Urinary bladder (tissue), 4 donors: ENCODE data around the gene SOX2. TPM values are rescaled to one million over a fixed set of nuclear protein-coding genes. Genes with fewer than 3 reads are reported as not detected.
"Not testable (repeated sequence)": the region's sequence is repeated elsewhere in the genome, so short reads cannot be mapped to it uniquely, and the experiment has no call there.

Experiments used
- DNase-seq: peaks from one replicate; pipeline ENCODE4 v3.0.0-alpha.2; 2015; ENCODE audit errors: extremely low spot score
- H3K27ac ChIP-seq: one replicate; pipeline ENCODE4 v1.5.1; 2013; ENCODE audit warnings: low read depth, mild to moderate bottlenecking, moderate library complexity
- H3K36me3 ChIP-seq: one replicate; pipeline ENCODE4 v1.6.1; 2013; ENCODE audit warnings: mild to moderate bottlenecking, moderate library complexity; ENCODE audit not compliant: insufficient read depth
- H3K4me1 ChIP-seq: one replicate; pipeline ENCODE4 v1.6.1; 2013; ENCODE audit warnings: mild to moderate bottlenecking, moderate library complexity; ENCODE audit not compliant: insufficient read depth
- H3K4me3 ChIP-seq: one replicate; pipeline ENCODE4 v1.5.1; 2013; ENCODE audit warnings: low read depth, low read length
- WGBS: extraction: QIAGEN DNeasy Blood & Tissue Kit; methylation state at CpG from one replicate; pipeline ENCODE4 v1.1.7; 2013; 5-methylcytosine and 5-hydroxymethylcytosine counted together
- polyA plus RNA-seq: library from polyadenylated mRNA; stranded (reverse); fragments of 200-250 nt; gene quantifications from one replicate; pipeline ENCODE4 v1.2.3, GENCODE V29; 2013
- small RNA-seq: library from RNA; depleted of rRNA; stranded (forward); fragments of <200 nt; gene quantifications from one replicate; pipeline ENCODE3, GENCODE V24; 2014
- total RNA-seq: library from RNA; depleted of rRNA; stranded (reverse); fragments of >200 nt; gene quantifications from one replicate; pipeline ENCODE4 v1.2.3, GENCODE V29; 2014
- donor health status: healthy with polysubstance abuse.
- donor health status: healthy.

Gene SOX2
- total and polyA plus RNA-seq, 2 donors, result 2.2 to 3.8 TPM

DNA sequence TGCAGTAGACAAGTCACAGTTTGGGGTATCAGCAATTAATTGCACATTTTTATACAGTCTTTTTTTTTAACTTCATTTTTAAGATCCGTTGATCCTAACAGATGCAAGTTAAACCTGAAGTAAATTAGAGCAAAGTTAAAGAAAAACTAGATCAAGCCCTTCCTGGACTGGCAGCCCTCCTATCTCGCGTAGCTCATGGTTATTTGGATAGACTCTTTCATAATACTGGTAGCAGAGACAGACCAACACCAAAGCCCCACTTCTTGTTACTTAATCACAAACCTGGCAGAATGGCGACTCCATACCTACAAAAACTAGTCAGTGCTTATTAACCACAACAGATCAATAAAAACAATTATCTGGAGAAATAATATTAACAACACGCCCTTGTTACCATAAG lies 26.8 kb downstream of the SOX2 start:
- Histone ChIP-seq H3K4me3 (no peak overlapping the region), H3K27ac (no peak overlapping the region), H3K4me1 (no peaks in the 10 kb centered on the region), H3K36me3 (no peaks in the 10 kb centered on the region)
- DNase-seq, result no peak
- WGBS, result 84% methylated on average over 5 of the region's 5 CpGs

DNA sequence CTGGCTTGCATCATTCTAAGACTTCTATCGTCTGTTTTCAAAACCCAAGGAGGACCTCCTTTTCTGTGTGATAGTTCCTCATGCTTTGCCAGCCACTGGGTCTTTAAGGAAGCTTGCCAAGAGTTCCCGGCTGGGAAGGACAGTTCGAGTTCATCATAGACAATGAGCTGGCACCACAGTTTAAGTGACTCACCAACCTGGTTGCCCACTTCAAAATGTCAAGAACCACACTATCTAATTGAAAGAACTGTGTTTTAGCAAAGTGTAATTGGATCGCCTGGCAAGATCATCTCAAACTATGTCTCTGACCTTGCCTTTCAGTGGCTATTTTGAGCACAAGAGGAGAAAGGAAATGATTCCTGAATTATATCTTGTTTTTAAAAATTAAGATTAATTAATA lies 27.9 kb downstream of the SOX2 start:
- Histone ChIP-seq H3K36me3 (no peaks in the 10 kb centered on the region), H3K4me3 (no peak overlapping the region), H3K27ac (no peak overlapping the region), H3K4me1 (no peaks in the 10 kb centered on the region)
- 62% methylated on average over 4 of the region's 4 CpGs for WGBS
- no peak for DNase-seq

DNA sequence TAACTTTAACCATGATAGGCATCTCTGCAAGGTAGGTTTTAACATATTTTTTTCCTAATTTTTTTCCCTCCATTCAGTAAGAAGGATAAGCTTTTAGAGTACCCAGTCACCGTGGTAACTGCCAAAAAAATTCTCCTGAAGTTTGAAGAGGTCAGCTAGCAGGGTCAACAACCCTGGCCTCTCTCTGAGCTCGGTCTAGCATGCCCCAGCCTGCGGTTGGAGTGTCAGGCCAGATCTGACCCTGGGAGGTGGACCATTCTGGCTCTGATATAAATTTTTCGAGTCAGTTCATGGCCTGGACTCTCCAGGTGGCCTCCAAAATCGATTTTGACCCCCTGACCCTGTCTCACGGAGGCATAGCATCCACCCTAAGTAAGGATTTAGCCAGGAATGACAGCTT lies 29.7 kb downstream of the SOX2 start:
- Histone ChIP-seq H3K36me3 (no peaks in the 10 kb centered on the region), H3K4me3 (no peak overlapping the region), H3K27ac (no peak overlapping the region), H3K4me1 (no peaks in the 10 kb centered on the region)
- DNase-seq, result no peak
- WGBS, result 21% methylated on average over 6 of the region's 6 CpGs

DNA sequence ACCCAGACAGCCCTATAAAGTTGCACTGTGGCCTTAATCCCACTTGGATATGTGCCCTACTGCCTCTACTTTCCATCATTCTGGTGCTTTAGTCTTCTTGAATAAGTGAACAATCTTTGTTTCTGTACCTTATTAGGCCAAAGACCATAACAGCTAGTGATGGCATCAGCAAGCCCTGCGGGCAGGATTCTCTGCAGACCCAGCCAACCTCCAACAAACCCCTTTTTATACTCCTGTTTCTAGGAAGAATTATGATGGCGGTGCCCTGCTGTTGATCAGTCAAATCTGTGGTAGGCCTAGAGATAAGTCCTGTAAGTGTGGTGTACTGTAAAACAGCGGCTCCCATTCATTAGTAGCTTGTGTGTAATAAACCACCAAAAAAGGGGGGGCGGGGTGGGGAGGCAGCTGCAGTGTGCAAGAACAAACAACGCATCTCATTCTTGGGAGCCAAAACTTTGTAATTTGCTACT lies 40.5 kb downstream of the SOX2 start:
- Histone ChIP-seq H3K4me1 (no peaks in the 10 kb centered on the region), H3K27ac (no peak overlapping the region), H3K36me3 (no peaks in the 10 kb centered on the region), H3K4me3 (no peak overlapping the region)
- WGBS, result 57% methylated on average over 5 of the region's 5 CpGs
- DNase-seq, result no peak

DNA sequence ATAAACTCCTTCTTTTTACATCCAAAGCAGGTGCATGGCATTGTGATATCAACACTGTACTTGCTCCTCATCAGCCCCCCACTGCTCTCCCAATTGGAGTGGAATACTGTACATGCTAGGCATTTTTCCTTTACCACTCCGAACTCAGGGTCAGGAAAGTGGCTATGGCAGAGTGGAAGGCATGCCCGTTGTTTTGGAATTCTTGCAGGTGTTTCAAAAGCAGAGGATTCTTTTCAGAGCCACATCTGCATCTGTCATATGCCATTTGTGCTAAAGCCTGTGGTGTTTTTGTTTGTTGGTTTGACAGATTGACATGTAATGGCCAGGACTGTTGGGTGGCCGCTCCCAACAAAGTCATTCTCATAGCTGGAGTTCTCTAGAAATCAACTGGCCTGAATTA lies 41.7 kb downstream of the SOX2 start:
- Histone ChIP-seq H3K4me1 (no peaks in the 10 kb centered on the region), H3K4me3 (no peak overlapping the region), H3K27ac (no peak overlapping the region), H3K36me3 (no peaks in the 10 kb centered on the region)
- WGBS, result 61% methylated on average over 3 of the region's 3 CpGs
- no peak for DNase-seq

DNA sequence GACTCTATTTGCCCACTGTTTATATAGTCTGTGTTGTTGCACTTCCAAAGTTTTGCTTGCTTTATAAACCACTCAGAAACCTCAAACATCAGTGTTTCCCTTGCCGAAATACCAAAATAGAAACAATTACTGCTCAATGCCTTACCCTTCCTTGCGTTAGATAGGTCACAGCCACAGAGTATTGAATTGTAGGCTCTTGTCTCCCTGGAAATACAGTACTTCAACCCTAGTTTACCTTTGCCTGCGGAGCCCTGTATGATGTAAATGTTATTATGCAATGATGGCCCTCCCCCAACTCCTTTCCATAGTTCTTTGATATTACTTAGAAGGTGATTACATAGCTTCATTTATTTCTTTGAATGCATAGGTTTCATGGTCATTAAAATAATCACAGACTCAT lies 44.2 kb downstream of the SOX2 start:
- Histone ChIP-seq H3K27ac (no peak overlapping the region), H3K4me1 (no peaks in the 10 kb centered on the region), H3K36me3 (no peaks in the 10 kb centered on the region), H3K4me3 (no peak overlapping the region)
- 28% methylated on average over 3 of the region's 3 CpGs for WGBS
- no peak for DNase-seq

DNA sequence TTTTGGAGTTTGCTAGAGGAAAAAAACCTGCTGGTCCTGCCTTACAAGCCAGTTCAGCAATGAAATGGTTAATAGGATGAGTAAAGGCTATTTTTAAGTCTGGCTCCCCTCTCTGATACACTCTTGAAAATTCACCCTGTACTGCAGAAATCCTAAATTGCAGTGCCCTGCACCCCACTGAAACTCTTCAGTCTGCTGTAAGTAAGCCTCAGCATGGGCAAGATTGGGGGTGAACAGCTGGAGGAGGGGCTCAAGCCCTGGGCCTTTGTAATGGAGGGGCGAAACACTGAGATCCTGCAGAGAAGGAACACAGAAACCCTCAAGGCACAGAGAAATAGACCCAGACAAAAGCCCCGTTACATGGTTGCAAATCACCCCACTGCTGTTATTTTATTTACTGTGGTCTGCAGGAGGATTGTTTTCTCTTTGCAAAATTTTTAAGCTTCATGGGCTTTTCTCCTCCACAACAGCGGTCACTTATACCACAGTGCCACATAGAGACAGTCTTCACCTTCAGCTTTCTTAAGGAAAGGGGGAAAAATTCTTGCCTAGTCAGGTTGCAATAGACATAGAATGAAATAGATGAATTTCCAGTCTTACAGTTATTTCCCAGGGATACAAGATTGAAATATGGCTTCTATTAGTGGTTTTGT lies 45.0 kb downstream of the SOX2 start:
- Histone ChIP-seq H3K4me3 (no peak overlapping the region), H3K4me1 (no peaks in the 10 kb centered on the region), H3K27ac (no peak overlapping the region), H3K36me3 (no peaks in the 10 kb centered on the region)
- 39% methylated on average over 3 of the region's 3 CpGs for WGBS
- DNase-seq, result no peak

DNA sequence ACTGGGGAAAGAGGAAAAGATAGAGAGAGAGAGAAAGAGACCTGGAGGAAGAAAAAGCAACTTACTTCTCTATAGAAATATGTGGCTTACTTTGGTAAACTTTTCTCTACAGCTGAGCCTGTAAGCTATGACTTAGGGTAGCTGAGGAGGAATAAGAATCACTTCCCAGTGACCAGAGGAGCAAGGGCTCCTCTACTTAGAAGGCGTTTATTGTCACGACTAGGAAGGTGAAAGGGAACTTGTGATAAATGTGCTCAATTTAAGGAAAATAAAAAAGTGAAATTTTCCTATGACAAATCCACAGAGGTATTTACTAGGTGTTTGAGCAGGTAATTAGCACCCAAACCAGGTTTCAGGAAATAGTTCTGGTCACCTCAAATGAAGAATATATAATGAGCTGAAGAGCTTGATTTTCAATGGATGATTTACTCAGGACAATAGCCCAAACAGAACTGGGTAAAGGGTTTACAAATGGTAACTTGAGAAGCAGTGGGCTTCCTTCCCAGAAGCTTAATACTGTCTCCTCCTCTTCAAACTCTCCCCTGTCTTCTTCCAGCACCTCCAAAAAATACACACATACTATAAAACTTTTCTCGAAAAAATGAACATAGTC lies 46.1 kb downstream of the SOX2 start:
- no peak for DNase-seq
- WGBS, result 14% methylated on average over 3 of the region's 3 CpGs
- Histone ChIP-seq H3K4me1 (no peaks in the 10 kb centered on the region), H3K4me3 (no peak overlapping the region), H3K27ac (no peak overlapping the region), H3K36me3 (no peaks in the 10 kb centered on the region)

DNA sequence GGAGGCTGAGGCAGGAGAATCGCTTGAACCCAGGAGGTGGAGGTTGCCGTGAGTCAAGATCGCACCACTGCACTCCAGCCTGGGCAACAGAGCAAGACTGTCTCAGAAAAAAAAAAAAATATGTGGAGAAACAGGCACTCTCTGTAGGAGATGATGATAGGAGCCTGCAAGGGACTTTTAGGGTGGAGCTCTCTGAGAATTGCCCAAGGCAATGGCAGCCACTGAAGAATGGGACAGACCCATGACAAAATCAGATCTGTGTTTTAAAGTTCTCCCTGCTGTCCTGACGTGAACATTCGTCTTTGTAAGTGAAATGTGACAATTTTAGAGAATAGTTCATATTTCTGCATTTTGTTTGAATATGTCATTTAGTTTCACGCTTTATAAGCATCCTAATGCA lies 50.2 kb downstream of the SOX2 start:
- no peaks in the 10 kb centered on the region for H3K36me3 ChIP-seq
- DNase-seq, result no peak
- no peaks in the 10 kb centered on the region for H3K4me1 ChIP-seq
- 86% methylated on average over 6 of the region's 6 CpGs for WGBS
- H3K27ac ChIP-seq, result no peak overlapping the region
- H3K4me3 ChIP-seq, result no peak overlapping the region

DNA sequence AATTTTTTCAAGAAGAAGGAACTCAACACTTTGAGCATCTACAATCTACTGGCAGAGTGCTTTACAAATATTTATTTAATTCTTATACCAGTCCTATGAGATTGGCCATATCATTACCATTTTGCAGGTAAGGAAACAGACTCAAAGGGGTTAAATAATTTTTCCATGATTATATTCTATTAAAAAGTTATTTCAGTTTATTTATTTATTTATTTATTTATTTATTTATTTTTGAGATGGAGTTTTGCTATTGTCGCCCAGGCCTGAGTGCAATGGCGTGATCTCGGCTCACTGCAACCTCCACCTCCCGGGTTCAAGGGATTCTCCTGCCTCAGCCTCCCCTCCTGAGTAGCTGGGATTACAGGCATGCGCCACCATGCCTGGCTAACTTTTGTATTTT lies 52.3 kb downstream of the SOX2 start:
- H3K36me3 ChIP-seq, DNase-seq, H3K4me3 ChIP-seq, H3K4me1 ChIP-seq, H3K27ac ChIP-seq: not testable (repeated sequence)
- 98% methylated on average over 5 of the region's 5 CpGs for WGBS

Small RNA genes lying within 50 kb of the gene (small RNA-seq; reads per million reads assigned to genes)
- not detected for gene RF01954
